Limb (tissue), 2 donors: ENCODE results near the gene GTPBP6.
"Not testable (repeated sequence)": the region's sequence is repeated elsewhere in the genome, so short reads cannot be mapped to it uniquely, and the experiment has no call there.

Source experiments
- DNase-seq, 2 donors: peaks; one replicate each; pipeline ENCODE4 v3.0.0-alpha.2; 2016; ENCODE audit errors: extremely low spot score in 2 of 2

Gene GTPBP6

DNA sequence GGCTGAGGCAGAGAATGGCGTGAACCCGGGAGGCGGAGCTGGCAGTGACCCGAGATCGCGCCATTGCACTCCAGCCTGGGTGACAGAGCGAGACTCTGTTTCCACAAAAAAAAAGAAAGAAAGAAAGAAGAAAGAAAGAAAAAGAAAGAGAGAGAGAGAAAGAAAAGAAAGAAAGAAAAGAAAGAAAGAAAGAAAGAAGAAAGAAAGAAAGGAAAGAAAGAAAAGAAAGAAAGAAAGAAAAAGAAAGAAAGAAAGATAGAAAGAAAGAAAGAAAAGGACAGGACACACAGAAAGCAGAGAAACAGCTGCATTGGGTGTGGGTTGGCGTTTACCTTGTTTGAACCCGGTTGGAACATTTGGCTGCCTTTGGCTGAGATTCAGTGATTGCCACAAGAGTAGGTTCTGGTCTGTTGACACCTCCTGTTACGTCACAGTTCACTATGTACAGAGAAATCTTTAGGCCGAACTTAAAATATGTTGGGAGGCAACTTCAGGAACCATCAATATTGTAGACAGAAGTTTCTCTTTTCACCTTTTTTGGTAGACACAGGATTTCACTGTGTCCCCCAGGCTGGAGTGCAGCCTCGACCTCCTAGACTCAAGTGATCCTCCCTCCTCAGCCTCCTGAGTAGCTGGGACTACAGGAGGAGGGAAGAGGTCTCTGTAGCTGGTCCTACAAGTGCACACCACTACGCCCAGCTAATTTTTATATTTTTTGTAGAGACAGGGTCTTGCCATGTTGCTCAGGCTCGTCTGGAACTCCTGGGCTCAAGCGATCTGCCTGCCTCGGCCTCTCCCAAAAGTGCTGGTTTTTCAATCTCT lies 53.8 kb downstream of the GTPBP6 start:
- no peak for DNase-seq

GRCh38 chrX:264006-264405 lies 54.6 kb downstream of the GTPBP6 start:
- not testable (repeated sequence) for DNase-seq

DNA sequence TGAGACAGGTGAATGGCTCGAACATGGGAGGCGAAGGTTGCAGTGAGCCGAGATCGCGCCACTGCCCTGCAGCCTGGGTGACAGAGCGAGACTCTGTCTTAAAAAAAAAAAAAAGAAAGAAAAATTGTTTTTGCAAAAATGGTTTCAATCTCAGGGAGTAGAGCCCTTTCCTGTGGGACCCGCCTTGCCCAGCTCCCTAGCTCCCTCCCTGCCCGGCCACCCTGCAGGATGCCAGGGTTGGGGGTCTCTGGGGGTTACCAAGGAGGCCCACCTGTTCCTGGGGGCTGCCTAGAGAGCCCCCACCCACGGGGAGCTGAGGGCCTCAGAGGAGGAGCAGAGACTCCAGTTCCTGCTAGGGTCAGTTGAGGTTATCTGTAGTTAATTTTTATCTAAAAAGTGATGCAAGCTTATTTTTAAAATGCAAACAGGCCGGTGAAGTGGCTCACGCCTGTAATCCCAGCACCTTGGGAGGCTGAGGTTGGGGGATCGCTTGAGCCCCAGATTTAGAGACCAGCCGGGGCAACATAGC lies 56.2 kb downstream of the GTPBP6 start:
- no peak for DNase-seq

GRCh38 chrX:261919-262352 lies 56.7 kb downstream of the GTPBP6 start:
- DNase-seq = no peak

DNA sequence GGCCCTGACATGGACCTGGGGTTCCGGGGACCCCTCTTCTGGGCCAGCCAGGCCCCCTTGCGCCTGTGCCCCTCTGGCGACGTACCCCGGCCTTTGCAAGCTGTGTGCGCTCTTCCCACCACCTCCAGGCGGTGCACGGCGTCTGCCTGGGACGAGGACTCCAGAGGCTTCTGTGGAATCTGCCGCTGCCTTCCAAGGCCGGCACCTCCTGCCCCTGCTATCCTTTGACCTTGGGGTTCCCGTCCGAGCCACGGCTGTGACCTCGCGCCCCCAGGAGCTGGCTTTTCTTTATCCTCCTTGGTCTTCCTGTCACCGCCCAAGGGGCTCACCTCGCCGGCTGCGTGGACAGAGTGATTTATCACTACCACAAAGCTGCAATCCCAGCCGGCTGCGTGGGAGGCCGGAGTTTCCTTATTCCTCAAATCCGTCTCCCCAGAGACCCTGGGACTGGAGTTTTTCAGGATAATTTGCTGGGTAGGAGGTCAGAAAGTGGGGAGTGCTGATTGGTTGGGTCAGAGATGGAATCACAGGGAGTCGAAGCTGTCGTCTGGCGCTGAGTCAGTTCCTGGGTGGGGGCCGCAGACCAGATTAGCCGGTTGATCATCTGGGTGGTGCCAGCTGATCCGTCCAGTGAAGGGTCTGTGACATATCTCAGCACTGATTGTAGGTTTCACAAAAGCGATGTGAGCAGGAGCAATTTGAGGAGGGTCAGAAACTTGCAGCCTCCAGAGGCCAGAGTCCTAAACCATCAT lies 57.3 kb downstream of the GTPBP6 start:
- no peak for DNase-seq

DNA sequence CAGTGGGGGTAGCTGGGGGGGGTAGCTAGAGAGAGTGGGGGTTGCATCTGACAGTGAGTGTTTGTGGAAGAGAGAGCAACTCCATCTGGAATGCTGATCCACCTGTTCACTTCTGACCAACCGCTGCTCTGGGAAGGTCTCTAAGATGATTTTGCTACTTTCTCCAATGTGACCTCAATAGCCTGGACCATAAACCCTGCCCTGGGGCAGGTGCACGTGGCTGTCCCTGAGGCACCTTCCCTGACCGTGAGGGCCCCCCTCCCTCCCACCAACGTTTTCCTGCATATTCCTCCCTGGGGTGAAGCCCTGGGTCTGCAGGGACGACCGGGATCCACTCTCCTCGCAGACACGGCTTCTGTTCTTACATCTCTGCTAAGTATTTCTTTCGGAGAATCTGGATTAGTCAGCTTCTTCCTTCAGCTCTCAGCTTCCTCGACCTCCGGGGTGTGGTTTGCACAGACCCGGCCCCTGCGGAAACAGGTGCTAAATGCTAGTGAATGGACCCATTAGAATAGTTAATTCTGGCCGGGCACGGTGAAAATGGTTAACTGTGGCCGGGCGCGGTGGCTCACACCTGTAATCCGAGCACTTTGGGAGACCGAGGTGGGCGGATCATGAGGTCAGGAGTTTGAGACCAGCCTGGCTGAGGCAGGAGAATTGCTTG lies 58.8 kb downstream of the GTPBP6 start:
- DNase-seq = no peak

GRCh38 chrX:258291-259040 lies 60.1 kb downstream of the GTPBP6 start:
- no peak for DNase-seq

- no peak for DNase-seq
These were observed 60.8 kb downstream of the GTPBP6 start for GRCh38 chrX:257681-258289.

- not testable (repeated sequence) for DNase-seq
These were observed 61.5 kb downstream of the GTPBP6 start for GRCh38 chrX:257054-257453.

DNA sequence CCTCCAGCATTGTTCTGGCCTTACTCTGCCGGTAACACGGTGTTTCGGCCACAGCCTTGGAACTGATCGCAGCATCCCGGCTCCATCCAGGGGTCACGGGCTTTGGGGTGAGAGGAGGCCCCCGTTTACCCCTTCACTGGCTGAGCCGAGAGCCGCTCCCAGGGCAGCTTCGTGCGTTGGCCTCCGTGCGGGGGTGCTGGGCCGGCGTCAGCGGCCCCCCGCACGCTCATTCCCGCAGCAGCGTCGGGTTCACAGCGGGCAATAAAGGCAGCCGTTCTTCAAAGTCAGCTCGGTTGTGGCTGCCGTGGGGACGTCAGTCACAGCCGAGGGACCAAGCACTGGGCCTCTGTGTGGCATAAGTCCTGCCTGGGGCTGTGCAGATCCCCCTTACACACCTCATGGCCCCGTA lies 62.7 kb downstream of the GTPBP6 start:
- no peak for DNase-seq
